Astrocyte (in vitro differentiated cells and primary cell): ENCODE data around the gene SP3.

Source experiments
- CTCF ChIP-seq: IDR thresholded peaks from 2 replicates; pipeline ENCODE4 v1.5.1; 2011; ENCODE audit warnings: low read depth, mild to moderate bottlenecking, inconsistent platforms, low read length, moderate library complexity; ENCODE audit not compliant: insufficient read depth
- EZH2 ChIP-seq: IDR thresholded peaks from 2 replicates; pipeline ENCODE4 v1.6.1; 2012; ENCODE audit warnings: mild to moderate bottlenecking, low read length, inconsistent platforms; ENCODE audit not compliant: insufficient read depth

- TF ChIP-seq CTCF (no peak), EZH2 (no peak)
Measured at GRCh38 chr2:173953047-173953424, 12.1 kb downstream of the SP3 start.
